HEK293 (cell line): ENCODE data around the gene ACSM3.

ENCODE experiments used
- CTCF ChIA-PET: fragments of 350-600 bp; formaldehyde crosslinking; extraction: SDS; loops from one replicate; lab custom pipeline; 2021; ENCODE audit warnings: antibody characterized with exemption; lab: Yijun Ruan, JAX
- POLR2A ChIA-PET: fragments of 300-600 bp; formaldehyde crosslinking; extraction: SDS; loops from one replicate; lab custom pipeline; 2020; ENCODE audit warnings: antibody characterized with exemption, inconsistent platforms; lab: Yijun Ruan, JAX
- H3K27ac ChIP-seq: fragments of 200-500 bp; sonication (Bioruptor generic); 2 replicates; pipeline ENCODE4 v1.5.1; 2014; ENCODE audit warnings: low read depth, low read length, control low read depth, inconsistent platforms; ENCODE audit errors: extremely low read depth
- H3K36me3 ChIP-seq, 2 experiments: fragments of 200-500 bp in 1 of 2; sonication (Bioruptor generic) in 1 of 2; 1 replicate in 1 of 2; 2 replicates in 1 of 2; pipeline ENCODE4 v1.5.1; 2014 to 2017; ENCODE audit warnings: inconsistent platforms in 2 of 2, low read length in 2 of 2; ENCODE audit not compliant: control insufficient read depth in 2 of 2, insufficient read depth in 1 of 2
- H3K4me1 ChIP-seq: fragments of 200-500 bp; sonication (Bioruptor generic); 2 replicates; pipeline ENCODE4 v1.5.1; 2014; ENCODE audit warnings: mild to moderate bottlenecking, low read length, inconsistent platforms; ENCODE audit not compliant: control insufficient read depth, insufficient read depth
- H3K4me3 ChIP-seq: 2 replicates; pipeline ENCODE4 v1.5.1; 2011; ENCODE audit warnings: low read depth, mild to moderate bottlenecking, control low read depth, low read length, moderate library complexity
- H3K9me3 ChIP-seq: fragments of 200-500 bp; sonication (Bioruptor generic); 2 replicates; pipeline ENCODE4 v1.5.1; 2014; ENCODE audit warnings: low read depth, low read length, inconsistent platforms; ENCODE audit not compliant: control insufficient read depth, insufficient read depth
- PRDM10 ChIP-seq: fragments of 450-650 bp; formaldehyde crosslinking; IDR thresholded peaks from 2 replicates; pipeline ENCODE4 v1.5.1; 2016; ENCODE audit warnings: missing biosample characterization, missing genetic modification characterization
- PRDM4 ChIP-seq: fragments of 450-650 bp; formaldehyde crosslinking; IDR thresholded peaks from 2 replicates; pipeline ENCODE4 v1.5.1; 2017; ENCODE audit warnings: missing biosample characterization, missing genetic modification characterization
- SP7 ChIP-seq: fragments of 450-650 bp; formaldehyde crosslinking; IDR thresholded peaks from 2 replicates; pipeline ENCODE4 v1.5.1; 2016; ENCODE audit warnings: missing biosample characterization, missing genetic modification characterization
- ZBTB21 ChIP-seq: fragments of 450-650 bp; formaldehyde crosslinking; IDR thresholded peaks from 2 replicates; pipeline ENCODE4 v1.5.1; 2017; ENCODE audit warnings: missing biosample characterization, missing genetic modification characterization
- ZNF248 ChIP-seq: fragments of 450-650 bp; formaldehyde crosslinking; IDR thresholded peaks from 2 replicates; pipeline ENCODE4 v1.5.1; 2017; ENCODE audit warnings: missing biosample characterization, missing genetic modification characterization
- ZNF266 ChIP-seq: fragments of 450-650 bp; formaldehyde crosslinking; IDR thresholded peaks from 2 replicates; pipeline ENCODE4 v1.5.1; 2016; ENCODE audit warnings: missing biosample characterization, missing genetic modification characterization, low read depth
- ZNF341 ChIP-seq: fragments of 450-650 bp; formaldehyde crosslinking; IDR thresholded peaks from 2 replicates; pipeline ENCODE4; 2016; ENCODE audit warnings: low read depth, missing biosample characterization, missing genetic modification characterization
- ZNF394 ChIP-seq: fragments of 450-650 bp; formaldehyde crosslinking; IDR thresholded peaks from 2 replicates; pipeline ENCODE4 v1.5.1; 2016; ENCODE audit warnings: missing biosample characterization, missing genetic modification characterization, mild to moderate bottlenecking, moderate library complexity, borderline replicate concordance
- ZNF48 ChIP-seq: fragments of 450-650 bp; formaldehyde crosslinking; IDR thresholded peaks from 2 replicates; pipeline ENCODE4 v1.5.1; 2016; ENCODE audit warnings: missing biosample characterization, missing genetic modification characterization
- ZNF529 ChIP-seq: fragments of 450-650 bp; formaldehyde crosslinking; IDR thresholded peaks from 2 replicates; pipeline ENCODE4 v1.5.1; 2017; ENCODE audit warnings: missing genetic modification characterization, missing biosample characterization; ENCODE audit not compliant: insufficient replicate concordance
- ZNF768 ChIP-seq: fragments of 450-650 bp; formaldehyde crosslinking; IDR thresholded peaks from 2 replicates; pipeline ENCODE4 v1.5.1; 2018; ENCODE audit warnings: missing biosample characterization, mild to moderate bottlenecking, missing genetic modification characterization
- ZNF837 ChIP-seq: fragments of 450-650 bp; formaldehyde crosslinking; IDR thresholded peaks from 2 replicates; pipeline ENCODE4 v1.5.1; 2016; ENCODE audit warnings: missing biosample characterization, missing genetic modification characterization
- ZSCAN5A ChIP-seq: fragments of 450-650 bp; formaldehyde crosslinking; IDR thresholded peaks from 2 replicates; pipeline ENCODE4 v1.5.1; 2016; ENCODE audit warnings: missing biosample characterization, missing genetic modification characterization
- TF ChIP-seq, protein P1 (sequence below): fragments of 450-650 bp; formaldehyde crosslinking; IDR thresholded peaks from 2 replicates; pipeline ENCODE4 v1.5.1; 2016; ENCODE audit warnings: missing biosample characterization, missing genetic modification characterization
- TF ChIP-seq, protein P2 (sequence below): fragments of 450-650 bp; formaldehyde crosslinking; IDR thresholded peaks from 2 replicates; pipeline ENCODE4 v1.5.1; 2016; ENCODE audit warnings: missing biosample characterization, missing genetic modification characterization

ACSM3 gene

GRCh38 chr16:20720251-20720650 is 43.6 kb upstream of the ACSM3 start:
- Histone ChIP-seq H3K4me3 (no peak overlapping the region), H3K36me3 (no peaks in the 10 kb centered on the region), H3K9me3 (no peaks in the 10 kb centered on the region), H3K4me1 (no peaks in the 10 kb centered on the region), H3K27ac (no peak overlapping the region)
- ChIA-PET CTCF (interaction anchor here (1.0 to 1.1 kb wide), 2 partner anchors 11 to 12 kb away, joined by 3 read pairs; no protein-coding TSS in a partner anchor), POLR2A (no interaction called here)
- TF ChIP-seq ZNF837 (tag by site-specific recombination) (no peak), PRDM4 (tag by site-specific recombination) (no peak), ZSCAN5A (no peak), ZNF48 (tag by site-specific recombination) (no peak), ZNF768 (no peak), SP7 (no peak), ZNF266 (tag by site-specific recombination) (no peak)
- TF ChIP-seq, protein P1, sequence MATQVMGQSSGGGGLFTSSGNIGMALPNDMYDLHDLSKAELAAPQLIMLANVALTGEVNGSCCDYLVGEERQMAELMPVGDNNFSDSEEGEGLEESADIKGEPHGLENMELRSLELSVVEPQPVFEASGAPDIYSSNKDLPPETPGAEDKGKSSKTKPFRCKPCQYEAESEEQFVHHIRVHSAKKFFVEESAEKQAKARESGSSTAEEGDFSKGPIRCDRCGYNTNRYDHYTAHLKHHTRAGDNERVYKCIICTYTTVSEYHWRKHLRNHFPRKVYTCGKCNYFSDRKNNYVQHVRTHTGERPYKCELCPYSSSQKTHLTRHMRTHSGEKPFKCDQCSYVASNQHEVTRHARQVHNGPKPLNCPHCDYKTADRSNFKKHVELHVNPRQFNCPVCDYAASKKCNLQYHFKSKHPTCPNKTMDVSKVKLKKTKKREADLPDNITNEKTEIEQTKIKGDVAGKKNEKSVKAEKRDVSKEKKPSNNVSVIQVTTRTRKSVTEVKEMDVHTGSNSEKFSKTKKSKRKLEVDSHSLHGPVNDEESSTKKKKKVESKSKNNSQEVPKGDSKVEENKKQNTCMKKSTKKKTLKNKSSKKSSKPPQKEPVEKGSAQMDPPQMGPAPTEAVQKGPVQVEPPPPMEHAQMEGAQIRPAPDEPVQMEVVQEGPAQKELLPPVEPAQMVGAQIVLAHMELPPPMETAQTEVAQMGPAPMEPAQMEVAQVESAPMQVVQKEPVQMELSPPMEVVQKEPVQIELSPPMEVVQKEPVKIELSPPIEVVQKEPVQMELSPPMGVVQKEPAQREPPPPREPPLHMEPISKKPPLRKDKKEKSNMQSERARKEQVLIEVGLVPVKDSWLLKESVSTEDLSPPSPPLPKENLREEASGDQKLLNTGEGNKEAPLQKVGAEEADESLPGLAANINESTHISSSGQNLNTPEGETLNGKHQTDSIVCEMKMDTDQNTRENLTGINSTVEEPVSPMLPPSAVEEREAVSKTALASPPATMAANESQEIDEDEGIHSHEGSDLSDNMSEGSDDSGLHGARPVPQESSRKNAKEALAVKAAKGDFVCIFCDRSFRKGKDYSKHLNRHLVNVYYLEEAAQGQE (tag by site-specific recombination), result no peak

DNA sequence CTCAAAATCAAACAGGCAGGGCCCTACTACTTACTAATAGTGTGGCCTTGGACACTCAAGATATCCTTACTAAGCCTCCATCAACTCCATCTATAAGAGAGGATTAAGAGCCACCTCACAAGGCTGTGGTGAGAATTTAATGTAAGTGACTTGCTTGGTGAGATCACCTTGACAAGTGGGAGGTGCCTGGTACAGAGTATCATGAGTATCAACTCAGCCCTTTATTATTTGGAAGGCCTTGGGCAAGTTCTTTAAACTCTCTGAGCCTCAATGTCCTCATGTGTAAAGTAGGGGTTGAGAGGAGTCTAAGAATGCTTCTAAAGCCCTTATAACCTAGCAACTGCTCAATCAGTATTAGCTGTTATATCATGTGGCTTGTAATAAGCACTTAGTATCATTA is 37.2 kb upstream of the ACSM3 start:
- H3K4me3 ChIP-seq, result no peak overlapping the region
- no peak overlapping the region for H3K27ac ChIP-seq
- CTCF ChIA-PET, result interaction anchor here (0.6 to 1.2 kb wide), 2 partner anchors 18 to 1764 kb away, joined by 3 to 4 read pairs; no protein-coding TSS in a partner anchor
- POLR2A ChIA-PET, result no interaction called here
- H3K4me1 ChIP-seq, result no peaks in the 10 kb centered on the region
- TF ChIP-seq ZNF394 (tag by site-specific recombination) (no peak), ZNF529 (tag by site-specific recombination) (no peak), ZNF248 (tag by site-specific recombination) (no peak), ZNF341 (tag by site-specific recombination) (no peak), ZBTB21 (tag by site-specific recombination) (no peak), PRDM10 (tag by site-specific recombination) (no peak)
- TF ChIP-seq, protein P2, sequence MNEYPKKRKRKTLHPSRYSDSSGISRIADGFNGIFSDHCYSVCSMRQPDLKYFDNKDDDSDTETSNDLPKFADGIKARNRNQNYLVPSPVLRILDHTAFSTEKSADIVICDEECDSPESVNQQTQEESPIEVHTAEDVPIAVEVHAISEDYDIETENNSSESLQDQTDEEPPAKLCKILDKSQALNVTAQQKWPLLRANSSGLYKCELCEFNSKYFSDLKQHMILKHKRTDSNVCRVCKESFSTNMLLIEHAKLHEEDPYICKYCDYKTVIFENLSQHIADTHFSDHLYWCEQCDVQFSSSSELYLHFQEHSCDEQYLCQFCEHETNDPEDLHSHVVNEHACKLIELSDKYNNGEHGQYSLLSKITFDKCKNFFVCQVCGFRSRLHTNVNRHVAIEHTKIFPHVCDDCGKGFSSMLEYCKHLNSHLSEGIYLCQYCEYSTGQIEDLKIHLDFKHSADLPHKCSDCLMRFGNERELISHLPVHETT (tag by site-specific recombination), result no peak
- H3K36me3 ChIP-seq, result no peaks in the 10 kb centered on the region
- no peaks in the 10 kb centered on the region for H3K9me3 ChIP-seq
